H9 (cell line): ENCODE data around the gene WEE1. TPM values are rescaled to one million over a fixed set of nuclear protein-coding genes. Genes with fewer than 3 reads are reported as not detected.

ENCODE experiments used
- DNase-seq: peaks from one replicate; pipeline ENCODE4 v3.0.0-alpha.2; 2017
- H2AFZ ChIP-seq: one replicate; pipeline ENCODE4 v1.6.1; 2013; ENCODE audit warnings: mild to moderate bottlenecking, low read length, control low read depth, moderate library complexity
- H2AK5ac ChIP-seq: 2 replicates; pipeline ENCODE4 v1.6.1; 2013; ENCODE audit warnings: low read length, control low read depth, mixed read lengths; ENCODE audit not compliant: insufficient read length
- H2BK120ac ChIP-seq: one replicate; pipeline ENCODE4 v1.6.1; 2013; ENCODE audit warnings: low read depth, mild to moderate bottlenecking, low read length, control low read depth, inconsistent platforms; ENCODE audit not compliant: poor library complexity, severe bottlenecking
- H2BK12ac ChIP-seq: 2 replicates; pipeline ENCODE4 v1.6.1; 2013; ENCODE audit warnings: low read length, control low read depth, mixed read lengths, low read depth; ENCODE audit not compliant: insufficient read length
- H2BK15ac ChIP-seq: 2 replicates; pipeline ENCODE4 v1.6.1; 2013; ENCODE audit warnings: low read depth, low read length, control low read depth
- H2BK20ac ChIP-seq: one replicate; pipeline ENCODE4 v1.6.1; 2013; ENCODE audit warnings: low read depth, mild to moderate bottlenecking, low read length, control low read depth, inconsistent platforms; ENCODE audit not compliant: poor library complexity, severe bottlenecking
- H2BK5ac ChIP-seq: 2 replicates; pipeline ENCODE4 v1.6.1; 2013; ENCODE audit warnings: low read length, control low read depth, mixed read lengths; ENCODE audit not compliant: insufficient read length
- H3K14ac ChIP-seq: 2 replicates; pipeline ENCODE4 v1.6.1; 2013; ENCODE audit warnings: low read length, control low read depth; ENCODE audit not compliant: insufficient read depth
- H3K18ac ChIP-seq: 2 replicates; pipeline ENCODE4 v1.6.1; 2013; ENCODE audit warnings: low read depth, mild to moderate bottlenecking, mixed read lengths, low read length, control low read depth; ENCODE audit not compliant: insufficient read length
- H3K23ac ChIP-seq: 2 replicates; pipeline ENCODE4 v1.6.1; 2013; ENCODE audit warnings: low read length, control low read depth, mixed read lengths, low read depth; ENCODE audit not compliant: insufficient read length
- H3K23me2 ChIP-seq: 2 replicates; pipeline ENCODE4 v1.6.1; 2013; ENCODE audit warnings: low read depth, mild to moderate bottlenecking, mixed read lengths, low read length, control low read depth; ENCODE audit not compliant: insufficient read length, poor library complexity, severe bottlenecking
- H3K27ac ChIP-seq: 2 replicates; pipeline ENCODE4 v1.5.1; 2013; ENCODE audit warnings: low read length, control low read depth, mixed read lengths, low read depth; ENCODE audit not compliant: insufficient read length
- H3K27me3 ChIP-seq: 2 replicates; pipeline ENCODE4 v1.6.1; 2013; ENCODE audit warnings: low read length, control low read depth, inconsistent platforms; ENCODE audit not compliant: insufficient read depth
- H3K4ac ChIP-seq: 2 replicates; pipeline ENCODE4 v1.6.1; 2013; ENCODE audit warnings: low read depth, mild to moderate bottlenecking, control low read depth, inconsistent platforms, low read length, moderate library complexity
- H3K4me1 ChIP-seq: 2 replicates; pipeline ENCODE4 v1.6.1; 2013; ENCODE audit warnings: low read length, control low read depth, inconsistent platforms; ENCODE audit not compliant: insufficient read depth
- H3K4me2 ChIP-seq: 2 replicates; pipeline ENCODE4 v1.6.1; 2013; ENCODE audit warnings: low read length, control low read depth, mixed read lengths; ENCODE audit not compliant: insufficient read length, insufficient read depth
- H3K56ac ChIP-seq: 2 replicates; pipeline ENCODE4 v1.6.1; 2013; ENCODE audit warnings: low read depth, mild to moderate bottlenecking, mixed read lengths, low read length, control low read depth; ENCODE audit not compliant: insufficient read length
- H3K79me1 ChIP-seq: 2 replicates; pipeline ENCODE4 v1.6.1; 2013; ENCODE audit warnings: low read depth, mild to moderate bottlenecking, moderate library complexity, low read length, control low read depth, inconsistent platforms; ENCODE audit not compliant: insufficient read depth, poor library complexity, severe bottlenecking
- H3K79me2 ChIP-seq: 2 replicates; pipeline ENCODE4 v1.6.1; 2013; ENCODE audit warnings: low read length, control low read depth, inconsistent platforms; ENCODE audit not compliant: insufficient read depth
- H3K9ac ChIP-seq: 2 replicates; pipeline ENCODE4 v1.6.1; 2013; ENCODE audit warnings: low read length, control low read depth, mixed read lengths; ENCODE audit not compliant: insufficient read length; ENCODE audit errors: extremely low read depth
- H3K9me3 ChIP-seq: one replicate; pipeline ENCODE4 v1.6.1; 2013; ENCODE audit warnings: low read depth, low read length, inconsistent platforms; ENCODE audit not compliant: control insufficient read depth
- H3T11ph ChIP-seq: one replicate; pipeline ENCODE4 v1.6.1; 2013; ENCODE audit warnings: mild to moderate bottlenecking, low read length, control low read depth, inconsistent platforms
- H4K20me1 ChIP-seq: one replicate; pipeline ENCODE4 v1.6.1; 2013; ENCODE audit not compliant: control insufficient read depth, insufficient read length, insufficient read depth
- H4K5ac ChIP-seq: 2 replicates; pipeline ENCODE4 v1.6.1; 2013; ENCODE audit warnings: low read depth, mild to moderate bottlenecking, mixed read lengths, low read length, control low read depth; ENCODE audit not compliant: insufficient read length
- H4K8ac ChIP-seq: replicated peaks from 2 replicates; pipeline ENCODE4 v1.6.1; 2013; ENCODE audit warnings: low read length, control low read depth, mixed read lengths, low read depth; ENCODE audit not compliant: insufficient read length
- H4K91ac ChIP-seq: 2 replicates; pipeline ENCODE4 v1.6.1; 2013; ENCODE audit warnings: low read depth, mild to moderate bottlenecking, moderate library complexity, mixed read lengths, low read length, control low read depth; ENCODE audit not compliant: insufficient read length
- H3K27ac Mint-ChIP-seq, 3 experiments: 2 replicates in 2 of 3; 3 replicates in 1 of 3; pipeline ENCODE4 v1.8.0; 2020 to 2021; ENCODE audit warnings: mixed read lengths in 3 of 3, mild to moderate bottlenecking in 1 of 3, moderate library complexity in 1 of 3
- H3K27me3 Mint-ChIP-seq: 2 replicates; pipeline ENCODE4 v1.8.0; 2021; ENCODE audit warnings: low read depth, mild to moderate bottlenecking, moderate library complexity, mixed read lengths
- H3K36me3 Mint-ChIP-seq, 3 experiments: 2 replicates in 2 of 3; 3 replicates in 1 of 3; pipeline ENCODE4 v1.8.0; 2020 to 2021; ENCODE audit warnings: low read depth in 3 of 3, mixed read lengths in 3 of 3; ENCODE audit not compliant: insufficient read depth in 1 of 3
- H3K4me1 Mint-ChIP-seq, 2 experiments: 2 replicates each; pipeline ENCODE4 v1.8.0; 2020; ENCODE audit warnings: mixed read lengths in 2 of 2
- H3K4me3 Mint-ChIP-seq, 2 experiments: 2 replicates in 1 of 2; 3 replicates in 1 of 2; pipeline ENCODE4 v1.8.0; 2020 to 2021; ENCODE audit warnings: mild to moderate bottlenecking in 2 of 2, mixed read lengths in 2 of 2, moderate library complexity in 1 of 2
- H3K9me3 Mint-ChIP-seq, 2 experiments: 2 replicates in 1 of 2; 3 replicates in 1 of 2; pipeline ENCODE4 v1.8.0; 2020; ENCODE audit warnings: mild to moderate bottlenecking in 2 of 2, mixed read lengths in 2 of 2, moderate library complexity in 1 of 2
- WGBS: extraction: QIAGEN DNeasy Blood & Tissue Kit; methylation state at CpG from one replicate; pipeline ENCODE4 v1.1.7; 2013; ENCODE audit warnings: missing lambda C conversion rate, low lambda C conversion rate, mixed read lengths; ENCODE audit not compliant: insufficient read length; ENCODE audit errors: extremely low coverage; 5-methylcytosine and 5-hydroxymethylcytosine counted together
- total RNA-seq: library from RNA; stranded (reverse); gene quantifications from 2 replicates; pipeline ENCODE4 v1.2.1, GENCODE V29; 2021
- TF ChIP-seq, protein P1 (sequence below): fragments of 200-600 bp; sonication (generic); conservative IDR thresholded peaks from 3 replicates; pipeline ENCODE4 v1.8.0; 2021; ENCODE audit warnings: antibody characterized with exemption, mild to moderate bottlenecking

WEE1 gene
- total RNA-seq, 1 experiment from 2014 or later, result 142 TPM

DNA sequence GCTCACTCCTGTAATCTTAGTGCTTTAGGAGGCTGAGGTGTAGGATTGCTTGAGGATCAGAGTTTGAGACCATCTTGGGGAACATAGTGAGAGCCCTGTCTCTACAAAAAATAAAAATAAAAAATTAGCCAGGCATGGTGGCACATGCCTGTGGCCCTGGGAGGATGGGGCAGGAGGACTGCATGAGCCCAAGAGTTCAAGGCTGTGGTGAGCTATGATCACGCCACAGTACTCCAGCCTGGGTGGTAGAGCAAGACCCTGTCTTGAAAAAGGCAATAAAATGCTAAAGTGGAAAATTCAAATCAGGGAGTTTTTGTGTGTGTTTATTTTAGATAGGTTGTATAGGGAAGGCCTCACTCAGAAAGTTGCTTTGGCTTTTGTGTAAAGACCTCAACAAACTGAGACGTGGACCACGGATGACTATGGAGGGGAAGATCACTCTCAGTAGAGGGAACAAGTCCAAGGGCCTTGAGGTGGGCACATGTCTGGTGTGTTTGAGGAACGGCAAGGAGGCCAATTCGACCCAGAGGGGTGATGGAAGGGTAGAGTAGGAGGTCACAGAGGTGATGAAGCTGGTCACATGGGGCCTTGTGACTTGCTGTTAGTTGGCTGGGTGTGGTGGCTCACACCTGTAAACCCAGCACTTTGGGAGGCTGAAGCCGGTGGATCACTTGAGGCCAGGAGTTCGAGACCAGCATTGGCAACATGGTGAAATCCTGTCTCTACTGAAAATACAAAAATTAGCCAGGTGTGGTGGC lies 35.7 kb downstream of the WEE1 start:
- no CpG with 5 or more reads among the region's 7 CpGs for WGBS
- Mint-ChIP-seq H3K27ac (peak overlapping the region in 2 of 3 experiments; percentile 47 to 76; a peak in 2 of 7 replicates), H3K9me3 (peaks cover 0 to 3% of the 10 kb centered on the region in 2 experiments; a peak in 2 of 5 replicates), H3K4me1 (peaks cover 31 to 34% of the 10 kb centered on the region in 2 experiments), H3K27me3 (no peaks in the 10 kb centered on the region; the same call in 1 of the 2 replicates), H3K36me3 (peaks cover 0 to 4% (median 1%) of the 10 kb centered on the region in 3 experiments; a peak in 3 of 7 replicates), H3K4me3 (no peak overlapping the region)
- no peak overlapping the region for H3K9ac ChIP-seq
- TF ChIP-seq, protein P1, sequence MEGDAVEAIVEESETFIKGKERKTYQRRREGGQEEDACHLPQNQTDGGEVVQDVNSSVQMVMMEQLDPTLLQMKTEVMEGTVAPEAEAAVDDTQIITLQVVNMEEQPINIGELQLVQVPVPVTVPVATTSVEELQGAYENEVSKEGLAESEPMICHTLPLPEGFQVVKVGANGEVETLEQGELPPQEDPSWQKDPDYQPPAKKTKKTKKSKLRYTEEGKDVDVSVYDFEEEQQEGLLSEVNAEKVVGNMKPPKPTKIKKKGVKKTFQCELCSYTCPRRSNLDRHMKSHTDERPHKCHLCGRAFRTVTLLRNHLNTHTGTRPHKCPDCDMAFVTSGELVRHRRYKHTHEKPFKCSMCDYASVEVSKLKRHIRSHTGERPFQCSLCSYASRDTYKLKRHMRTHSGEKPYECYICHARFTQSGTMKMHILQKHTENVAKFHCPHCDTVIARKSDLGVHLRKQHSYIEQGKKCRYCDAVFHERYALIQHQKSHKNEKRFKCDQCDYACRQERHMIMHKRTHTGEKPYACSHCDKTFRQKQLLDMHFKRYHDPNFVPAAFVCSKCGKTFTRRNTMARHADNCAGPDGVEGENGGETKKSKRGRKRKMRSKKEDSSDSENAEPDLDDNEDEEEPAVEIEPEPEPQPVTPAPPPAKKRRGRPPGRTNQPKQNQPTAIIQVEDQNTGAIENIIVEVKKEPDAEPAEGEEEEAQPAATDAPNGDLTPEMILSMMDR, result no peak
- H2BK12ac ChIP-seq, result no peak overlapping the region
- no peak overlapping the region for H2BK120ac ChIP-seq
- no peaks in the 10 kb centered on the region for H4K20me1 ChIP-seq
- H2AFZ ChIP-seq, result no peak overlapping the region
- no peaks in the 10 kb centered on the region for H3K79me2 ChIP-seq
- H3K27ac ChIP-seq, result no peak overlapping the region
- no peaks in the 10 kb centered on the region; the same call in 1 of the 2 replicates for H3K4me1 ChIP-seq
- no peak overlapping the region for H3K4me2 ChIP-seq
- no peak overlapping the region for H2AK5ac ChIP-seq
- no peak overlapping the region for H4K5ac ChIP-seq
- no peak overlapping the region for H3K56ac ChIP-seq
- no peak overlapping the region for H3K14ac ChIP-seq
- no peak overlapping the region; the same call in 1 of the 2 replicates for H3K4ac ChIP-seq
- no peak overlapping the region for H3K23ac ChIP-seq
- H4K91ac ChIP-seq, result no peak overlapping the region
- no peak overlapping the region for H2BK5ac ChIP-seq
- H3K9me3 ChIP-seq, result no peaks in the 10 kb centered on the region
- DNase-seq, result no peak
- no peak overlapping the region for H4K8ac ChIP-seq
- H3K27me3 ChIP-seq, result no peaks in the 10 kb centered on the region
- no peak overlapping the region for H3K18ac ChIP-seq
- no peak overlapping the region for H2BK15ac ChIP-seq
- no peak overlapping the region for H3T11ph ChIP-seq
- no peak overlapping the region for H2BK20ac ChIP-seq
- H3K23me2 ChIP-seq, result peaks cover 9% of the 10 kb centered on the region
- no peaks in the 10 kb centered on the region for H3K79me1 ChIP-seq
